ENCODE results near the gene RAI1. TPM values are rescaled to one million over a fixed set of nuclear protein-coding genes. Genes with fewer than 3 reads are reported as not detected.

Gene RAI1
- total RNA-seq, 1 experiment from 2014 or later = 46.8 TPM

DNA sequence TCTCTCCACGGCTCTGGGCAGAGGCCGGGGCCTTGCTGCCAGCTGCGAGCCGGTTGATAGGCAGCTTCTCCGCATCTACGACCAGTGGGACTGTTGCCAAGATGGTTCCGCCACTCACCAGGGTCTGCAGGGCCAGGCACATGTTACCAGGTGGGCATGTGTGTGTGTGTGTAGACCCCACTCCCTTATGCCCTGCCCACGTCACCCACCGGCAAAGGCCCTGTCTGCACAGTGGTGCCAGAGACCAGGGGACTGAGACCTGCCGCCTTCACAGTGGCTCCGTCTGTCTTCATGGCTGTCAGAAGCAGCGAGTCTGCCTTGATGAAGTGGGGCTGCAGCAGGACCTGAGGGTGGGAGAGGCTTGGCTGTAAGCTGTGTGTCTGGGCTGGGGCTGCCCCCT lies 137.9 kb downstream of the RAI1 start:
- H3K27ac ChIP-seq (ENCODE audit: low read depth, low read length, poor library complexity, severe bottlenecking) = peak overlapping the region; percentile 83
- POLR2A ChIA-PET (ENCODE audit: low non-redundant PET) = no interaction called here
- DNase-seq (ENCODE audit: low spot score) = no peak

DNA sequence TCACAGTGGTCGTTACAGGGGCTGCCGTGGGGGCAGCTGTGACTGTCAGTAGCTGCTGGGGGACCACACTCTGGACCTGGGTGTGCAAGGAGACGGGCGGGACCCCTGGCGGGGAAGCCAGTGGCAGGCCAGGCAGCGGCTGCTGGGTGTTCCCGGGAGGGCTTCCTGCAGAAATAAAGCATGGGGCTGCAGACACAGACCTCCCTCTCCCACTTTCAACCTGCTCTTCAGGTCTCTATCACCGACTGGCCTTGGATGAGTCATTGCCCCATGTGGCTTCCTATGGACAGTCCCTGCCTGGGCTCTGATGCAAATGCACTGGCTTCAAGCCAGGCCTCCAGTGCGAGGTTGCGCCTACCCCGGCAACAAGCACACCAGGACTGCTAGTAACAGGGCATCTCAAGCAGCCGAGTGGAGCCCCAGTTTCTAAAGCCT lies 138.3 kb downstream of the RAI1 start:
- BruUV-seq (replicated peaks) = no TSS peak
- Histone ChIP-seq H3K27ac (ENCODE audit: low read depth, low read length, poor library complexity, severe bottlenecking) (peak overlapping the region; percentile 83), H3K9me3 (ENCODE audit: low read depth, low read length, poor library complexity, severe bottlenecking) (no peaks in the 10 kb centered on the region), H3K4me3 (ENCODE audit: low read depth, low read length, poor library complexity, severe bottlenecking) (peak overlapping the region; percentile 72), H3K36me3 (ENCODE audit: insufficient read depth, low read length, poor library complexity, severe bottlenecking) (peaks cover 78% of the 10 kb centered on the region), H3K27me3 (replicated peaks; ENCODE audit: insufficient read depth, low read depth, low read length, poor library complexity) (no peaks in the 10 kb centered on the region), H3K4me1 (ENCODE audit: insufficient read depth, low read length, poor library complexity, severe bottlenecking) (peaks cover 57% of the 10 kb centered on the region)
- ChIA-PET CTCF (no interaction called here), POLR2A (ENCODE audit: low non-redundant PET) (no interaction called here)
- intact Hi-C loops (cut with micrococcal nuclease; ENCODE audit: unreplicated experiment) = no loop called here
- TF ChIP-seq, protein P1, sequence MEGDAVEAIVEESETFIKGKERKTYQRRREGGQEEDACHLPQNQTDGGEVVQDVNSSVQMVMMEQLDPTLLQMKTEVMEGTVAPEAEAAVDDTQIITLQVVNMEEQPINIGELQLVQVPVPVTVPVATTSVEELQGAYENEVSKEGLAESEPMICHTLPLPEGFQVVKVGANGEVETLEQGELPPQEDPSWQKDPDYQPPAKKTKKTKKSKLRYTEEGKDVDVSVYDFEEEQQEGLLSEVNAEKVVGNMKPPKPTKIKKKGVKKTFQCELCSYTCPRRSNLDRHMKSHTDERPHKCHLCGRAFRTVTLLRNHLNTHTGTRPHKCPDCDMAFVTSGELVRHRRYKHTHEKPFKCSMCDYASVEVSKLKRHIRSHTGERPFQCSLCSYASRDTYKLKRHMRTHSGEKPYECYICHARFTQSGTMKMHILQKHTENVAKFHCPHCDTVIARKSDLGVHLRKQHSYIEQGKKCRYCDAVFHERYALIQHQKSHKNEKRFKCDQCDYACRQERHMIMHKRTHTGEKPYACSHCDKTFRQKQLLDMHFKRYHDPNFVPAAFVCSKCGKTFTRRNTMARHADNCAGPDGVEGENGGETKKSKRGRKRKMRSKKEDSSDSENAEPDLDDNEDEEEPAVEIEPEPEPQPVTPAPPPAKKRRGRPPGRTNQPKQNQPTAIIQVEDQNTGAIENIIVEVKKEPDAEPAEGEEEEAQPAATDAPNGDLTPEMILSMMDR (conservative IDR thresholded peaks at IDR 0.05; ENCODE audit: low read depth, low read length) = no peak
- no peak for TF ChIP-seq EZH2 (IDR thresholded peaks at IDR 0.05; ENCODE audit: borderline replicate concordance, low read depth, low read length, poor library complexity, severe bottlenecking)
- peak; percentile 82 for DNase-seq (ENCODE audit: low spot score)

More for the DNA sequence above, 137.9 kb downstream of the RAI1 start:
- no TSS peak for BruUV-seq (replicated peaks)
- Histone ChIP-seq H3K4me3 (ENCODE audit: low read depth, low read length, poor library complexity, severe bottlenecking) (no peak overlapping the region), H3K36me3 (ENCODE audit: insufficient read depth, low read length, poor library complexity, severe bottlenecking) (peaks cover 83% of the 10 kb centered on the region), H3K27me3 (replicated peaks; ENCODE audit: insufficient read depth, low read depth, low read length, poor library complexity) (no peaks in the 10 kb centered on the region), H3K9me3 (ENCODE audit: low read depth, low read length, poor library complexity, severe bottlenecking) (no peaks in the 10 kb centered on the region), H3K4me1 (ENCODE audit: insufficient read depth, low read length, poor library complexity, severe bottlenecking) (peaks cover 52% of the 10 kb centered on the region)
- intact Hi-C loops (cut with micrococcal nuclease; ENCODE audit: unreplicated experiment) = no loop called here
- no peak for TF ChIP-seq EZH2 (IDR thresholded peaks at IDR 0.05; ENCODE audit: borderline replicate concordance, low read depth, low read length, poor library complexity, severe bottlenecking)
- TF ChIP-seq, protein P1 (conservative IDR thresholded peaks at IDR 0.05; ENCODE audit: low read depth, low read length) = no peak
- CTCF ChIA-PET = no interaction called here

DNA sequence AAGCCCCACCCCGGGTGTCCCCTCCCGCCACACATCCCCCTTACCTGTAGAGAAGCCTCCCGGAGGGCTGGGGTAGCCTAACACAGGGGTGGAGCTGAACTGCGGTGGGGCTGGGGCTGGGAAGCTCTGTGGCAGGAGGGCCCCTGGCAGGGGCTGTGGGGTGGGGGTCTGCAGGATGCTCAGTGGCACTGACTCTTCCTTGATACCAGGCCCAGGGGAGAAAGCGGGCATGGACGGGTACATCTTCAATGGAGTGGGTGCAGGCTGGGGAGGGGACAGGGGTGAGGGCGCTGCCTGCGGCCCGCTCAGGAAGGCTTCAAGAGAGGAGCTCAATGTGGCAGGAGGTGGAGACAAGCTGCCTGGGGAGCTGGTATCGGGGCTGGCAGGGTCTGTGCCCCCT lies 138.8 kb downstream of the RAI1 start:
- peaks cover 61% of the 10 kb centered on the region for H3K4me1 ChIP-seq (ENCODE audit: insufficient read depth, low read length, poor library complexity, severe bottlenecking)
- peak overlapping the region; percentile 83 for H3K27ac ChIP-seq (ENCODE audit: low read depth, low read length, poor library complexity, severe bottlenecking)
- no peaks in the 10 kb centered on the region for H3K27me3 ChIP-seq (replicated peaks; ENCODE audit: insufficient read depth, low read depth, low read length, poor library complexity)
- intact Hi-C loops (cut with micrococcal nuclease; ENCODE audit: unreplicated experiment) = no loop called here
- POLR2A ChIA-PET (ENCODE audit: low non-redundant PET) = no interaction called here
- DNase-seq (ENCODE audit: low spot score) = no peak
- peaks cover 73% of the 10 kb centered on the region for H3K36me3 ChIP-seq (ENCODE audit: insufficient read depth, low read length, poor library complexity, severe bottlenecking)
- TF ChIP-seq, protein P1 (conservative IDR thresholded peaks at IDR 0.05; ENCODE audit: low read depth, low read length) = no peak
- BruUV-seq (replicated peaks) = no TSS peak
- CTCF ChIA-PET = no interaction called here
- no peaks in the 10 kb centered on the region for H3K9me3 ChIP-seq (ENCODE audit: low read depth, low read length, poor library complexity, severe bottlenecking)
- peak overlapping the region; percentile 72 for H3K4me3 ChIP-seq (ENCODE audit: low read depth, low read length, poor library complexity, severe bottlenecking)
